SU-DHL-6 (cell line): ENCODE results near the gene DNAJB14.

Experiments used
- CTCF ChIP-seq: fragments of 200-600 bp; sonication (generic); IDR thresholded peaks from one replicate; pipeline ENCODE4 v1.5.1; 2017; ENCODE audit warnings: antibody characterized with exemption, mild to moderate bottlenecking, low read length, moderate library complexity; ENCODE audit not compliant: insufficient read depth, poor library complexity, severe bottlenecking
- EZH2phosphoT487 ChIP-seq: fragments of 200-600 bp; sonication (generic), shearing (Covaris generic); conservative IDR thresholded peaks from 2 replicates; pipeline ENCODE4 v1.6.1; 2018; ENCODE audit warnings: mild to moderate bottlenecking, antibody characterized with exemption, low read length, moderate library complexity, mixed read lengths

DNA sequence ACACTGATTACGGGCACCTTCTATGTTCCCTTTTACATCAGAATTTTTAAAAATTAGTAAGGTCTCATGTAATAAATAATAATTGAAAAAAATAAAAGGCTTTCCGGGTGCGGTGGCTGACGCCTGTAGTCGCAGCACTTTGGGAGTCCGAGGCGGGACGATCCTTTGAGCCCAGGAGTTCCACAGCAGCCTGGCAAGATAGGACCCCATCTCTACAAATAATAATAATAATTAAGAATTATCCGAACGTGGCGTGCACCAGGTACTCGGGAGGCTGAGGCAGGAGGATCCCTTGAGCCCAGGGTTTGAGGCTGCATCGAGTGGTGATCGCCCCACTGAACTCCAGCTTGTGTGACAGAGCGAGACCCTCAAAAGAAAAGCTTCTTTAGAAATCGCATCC lies 51.4 kb downstream of the DNAJB14 start:
- TF ChIP-seq CTCF (no peak), EZH2phosphoT487 (no peak)
